ENCODE data around the gene CAPN6.

DNA sequence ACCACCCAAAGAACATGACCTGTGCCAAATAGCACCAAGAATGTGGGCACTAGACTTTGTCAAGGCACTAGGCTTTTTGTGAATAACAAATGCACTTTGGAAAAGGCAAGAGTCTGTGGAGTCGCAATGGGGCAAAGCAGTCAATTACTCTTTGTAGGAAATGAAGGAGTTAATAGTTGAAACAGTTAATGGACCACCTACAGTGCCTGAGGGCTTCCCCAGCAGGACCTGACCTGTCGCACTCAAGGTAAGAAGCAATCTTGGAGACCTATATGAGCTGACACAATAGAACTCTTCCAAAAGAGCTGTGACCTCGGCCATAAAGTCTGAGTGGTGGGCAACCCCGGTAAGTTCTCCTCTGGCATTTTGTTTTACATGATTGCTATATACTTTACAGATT is 49.2 kb upstream of the CAPN6 start:
- TF ChIP-seq CTCF (IDR thresholded peaks at IDR 0.05) (no peak), ZFX (IDR thresholded peaks at IDR 0.05; ENCODE audit: borderline replicate concordance) (no peak)
